HG03558 (cell line): Measurements from ENCODE around the gene PRSS50.

Experiments
- ATAC-seq: cut with Tn5 transposase; IDR thresholded peaks from one replicate; pipeline ENCODE4 v1.9.1; 2021; ENCODE audit warnings: moderate number of reproducible peaks; ENCODE audit not compliant: unreplicated experiment; ENCODE audit errors: extremely low read depth

Gene PRSS50

DNA sequence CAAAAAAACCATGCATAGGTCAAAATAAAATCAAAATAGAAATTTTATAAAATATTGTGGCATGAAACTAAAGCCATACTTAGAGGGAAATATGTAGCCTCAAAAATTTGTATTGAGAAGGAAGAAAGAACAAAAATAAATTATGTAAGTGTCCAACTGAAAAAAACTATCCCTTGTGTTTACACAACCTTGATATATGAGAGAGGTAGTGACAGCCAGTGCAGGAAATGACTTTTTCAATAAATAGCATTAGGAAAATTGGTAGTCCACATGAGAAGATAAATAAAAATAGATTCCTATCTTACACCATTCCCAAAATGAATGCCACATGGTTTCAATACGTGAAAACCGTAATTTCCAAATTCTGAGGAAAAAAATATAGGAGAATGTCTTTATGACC lies 13.2 kb upstream of the PRSS50 start:
- no peak for ATAC-seq

DNA sequence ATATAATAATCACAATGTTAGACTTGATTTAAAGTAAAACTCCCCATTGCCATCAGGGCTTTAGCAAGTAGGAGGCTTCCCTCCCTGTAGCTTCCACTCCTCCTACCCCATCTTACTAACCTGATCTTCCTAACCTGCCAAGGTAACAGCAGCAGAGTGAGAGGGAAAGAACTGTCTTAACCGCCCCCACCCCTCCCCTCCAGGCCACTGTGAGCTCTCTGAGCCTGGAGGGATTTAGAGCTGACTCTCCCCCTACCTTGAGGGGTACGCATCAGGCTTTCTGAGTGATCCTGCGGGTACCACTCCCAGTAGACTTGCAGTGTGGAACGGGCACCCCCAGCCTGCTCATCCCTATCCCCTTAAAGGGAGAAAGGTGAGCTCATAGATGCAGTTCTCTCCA lies 11.4 kb upstream of the PRSS50 start:
- no peak for ATAC-seq

- ATAC-seq, result no peak
Measured at GRCh38 chr3:46725621-46726314, 8.1 kb upstream of the PRSS50 start.

DNA sequence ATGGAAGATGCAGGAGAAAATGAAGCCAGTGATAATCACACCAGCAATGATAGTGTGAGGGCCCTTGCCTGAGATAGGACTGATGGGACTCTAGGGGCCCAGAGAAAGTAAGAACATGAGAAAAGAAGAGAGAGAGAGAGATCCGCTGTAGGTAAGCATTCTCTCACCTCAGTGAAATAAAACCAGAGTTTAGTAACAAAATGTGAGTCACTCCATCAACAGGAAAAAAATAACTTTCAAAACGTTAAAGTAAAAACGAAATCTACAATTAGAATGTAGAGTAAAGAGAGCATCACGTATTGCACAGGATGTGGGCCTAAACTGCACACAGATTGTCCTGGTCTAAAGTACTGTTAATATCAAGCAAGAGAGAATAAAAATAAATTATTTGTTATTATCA lies 6.8 kb upstream of the PRSS50 start:
- no peak for ATAC-seq

DNA sequence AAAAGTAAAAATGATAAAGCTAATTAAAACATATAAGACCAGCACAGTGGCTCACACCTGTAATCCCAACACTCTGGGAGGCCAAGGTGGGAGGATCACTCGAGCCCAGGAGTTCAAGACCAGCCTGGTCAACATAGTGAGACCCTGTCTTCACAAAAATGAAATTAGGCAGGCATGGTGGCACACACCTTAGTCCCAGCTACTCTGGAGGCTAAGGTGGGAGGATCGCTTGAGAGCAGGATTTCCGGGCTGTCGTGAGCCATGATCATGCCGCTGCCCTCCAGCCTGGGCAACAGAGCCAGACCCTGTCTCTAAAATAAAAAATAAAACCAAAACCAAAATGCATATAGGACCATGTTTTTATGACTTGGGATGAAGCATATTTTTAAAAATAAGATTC lies 4.8 kb upstream of the PRSS50 start:
- ATAC-seq, result no peak

- ATAC-seq, result no peak
Measured at GRCh38 chr3:46721009-46721408, 3.3 kb upstream of the PRSS50 start.

- no peak for ATAC-seq
Measured at GRCh38 chr3:46719735-46720271, 2.1 kb upstream of the PRSS50 start.

DNA sequence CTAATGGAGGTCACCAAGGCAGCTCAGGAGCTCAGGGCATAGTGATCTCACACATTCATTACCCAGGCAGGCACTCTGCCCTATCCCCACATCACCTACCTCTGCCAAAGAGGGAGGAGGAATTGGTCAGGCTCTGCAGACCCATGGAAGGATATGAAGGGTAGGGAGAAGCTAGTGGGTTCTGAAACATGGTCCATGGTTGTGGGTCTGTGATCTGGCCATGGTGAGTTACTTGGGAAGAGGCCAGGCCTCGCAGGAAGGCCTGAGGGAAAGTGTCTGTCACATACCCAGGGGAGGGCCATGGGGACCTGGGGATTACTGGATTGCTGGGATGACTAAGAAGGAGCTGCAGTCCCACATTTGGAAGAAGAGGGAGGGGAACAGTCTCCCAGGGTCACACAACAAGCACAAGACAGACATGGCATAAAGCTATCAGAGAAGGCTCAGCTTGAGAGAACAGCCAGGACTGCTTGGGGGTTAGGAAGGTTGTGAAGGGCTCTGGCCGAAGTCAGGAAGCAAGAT lies 1.4 kb upstream of the PRSS50 start:
- ATAC-seq, result no peak

GRCh38 chr3:46716461-46717441 lies 918 bp downstream of the PRSS50 start:
- ATAC-seq, result no peak

DNA sequence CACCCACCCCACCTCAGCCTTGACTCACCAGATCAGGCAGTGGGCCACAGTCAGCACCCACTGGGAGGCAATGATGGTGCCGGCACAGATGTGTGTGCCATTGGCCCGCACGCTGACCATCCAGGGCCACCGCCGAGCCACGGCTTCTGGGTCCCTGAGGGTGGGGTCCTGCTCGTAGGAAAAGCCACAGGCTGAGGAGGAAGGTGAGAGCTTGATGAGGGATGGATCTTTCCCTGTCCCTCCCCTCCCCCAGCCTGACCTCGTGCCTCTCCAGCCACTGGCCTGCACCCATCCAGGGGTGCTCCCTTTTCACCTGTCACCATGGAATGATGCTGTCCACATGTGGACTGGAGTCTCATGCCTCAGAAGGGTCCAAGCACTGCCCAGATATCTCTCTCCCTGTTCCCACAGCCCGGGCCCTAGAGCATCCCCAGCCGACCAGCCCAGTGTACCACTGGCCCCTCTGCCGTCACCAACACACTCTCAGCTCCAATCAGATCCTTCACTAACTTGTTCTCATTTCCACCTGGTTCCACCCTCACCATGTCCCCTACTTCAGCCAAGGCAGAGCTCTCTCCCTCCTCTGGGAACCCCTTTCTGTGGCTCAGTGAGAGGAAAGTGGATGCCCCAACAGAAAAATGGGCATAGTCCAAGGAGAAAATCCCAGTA lies 2.0 kb downstream of the PRSS50 start:
- no peak for ATAC-seq

GRCh38 chr3:46714728-46715506 lies 2.8 kb downstream of the PRSS50 start:
- no peak for ATAC-seq

DNA sequence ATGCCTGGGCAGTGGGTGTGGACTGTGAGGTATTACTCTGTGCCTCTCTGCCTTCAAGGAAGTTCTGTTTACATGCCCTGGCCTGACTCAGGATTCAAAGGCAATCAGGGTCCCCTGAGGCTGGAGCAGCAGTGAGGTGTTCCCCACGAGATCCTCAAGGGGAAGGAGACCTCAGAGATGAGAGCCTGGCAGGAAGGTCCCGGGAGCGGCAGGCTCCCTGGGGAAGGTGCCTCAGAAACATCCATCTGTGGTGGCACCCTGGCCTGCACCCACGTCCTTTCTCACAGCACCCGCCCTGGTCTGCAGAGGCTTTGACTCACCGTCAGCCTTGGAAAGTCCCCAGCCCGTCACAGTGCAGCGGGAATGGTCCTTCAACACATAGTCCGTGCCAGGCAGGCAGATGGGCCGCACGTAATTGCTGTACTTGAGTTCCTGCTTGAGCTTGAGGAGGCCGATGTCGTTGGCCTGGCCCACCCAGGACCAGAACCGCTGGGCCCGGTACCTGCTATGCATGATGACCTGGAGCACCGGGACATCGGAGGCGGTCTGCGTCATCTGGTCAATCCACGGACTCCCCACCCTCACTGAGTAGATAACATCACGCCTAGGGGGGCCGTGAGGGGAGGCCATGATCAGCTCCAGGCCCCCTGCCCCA lies 3.6 kb downstream of the PRSS50 start:
- no peak for ATAC-seq

GRCh38 chr3:46713050-46713897 lies 4.4 kb downstream of the PRSS50 start:
- ATAC-seq, result no peak

DNA sequence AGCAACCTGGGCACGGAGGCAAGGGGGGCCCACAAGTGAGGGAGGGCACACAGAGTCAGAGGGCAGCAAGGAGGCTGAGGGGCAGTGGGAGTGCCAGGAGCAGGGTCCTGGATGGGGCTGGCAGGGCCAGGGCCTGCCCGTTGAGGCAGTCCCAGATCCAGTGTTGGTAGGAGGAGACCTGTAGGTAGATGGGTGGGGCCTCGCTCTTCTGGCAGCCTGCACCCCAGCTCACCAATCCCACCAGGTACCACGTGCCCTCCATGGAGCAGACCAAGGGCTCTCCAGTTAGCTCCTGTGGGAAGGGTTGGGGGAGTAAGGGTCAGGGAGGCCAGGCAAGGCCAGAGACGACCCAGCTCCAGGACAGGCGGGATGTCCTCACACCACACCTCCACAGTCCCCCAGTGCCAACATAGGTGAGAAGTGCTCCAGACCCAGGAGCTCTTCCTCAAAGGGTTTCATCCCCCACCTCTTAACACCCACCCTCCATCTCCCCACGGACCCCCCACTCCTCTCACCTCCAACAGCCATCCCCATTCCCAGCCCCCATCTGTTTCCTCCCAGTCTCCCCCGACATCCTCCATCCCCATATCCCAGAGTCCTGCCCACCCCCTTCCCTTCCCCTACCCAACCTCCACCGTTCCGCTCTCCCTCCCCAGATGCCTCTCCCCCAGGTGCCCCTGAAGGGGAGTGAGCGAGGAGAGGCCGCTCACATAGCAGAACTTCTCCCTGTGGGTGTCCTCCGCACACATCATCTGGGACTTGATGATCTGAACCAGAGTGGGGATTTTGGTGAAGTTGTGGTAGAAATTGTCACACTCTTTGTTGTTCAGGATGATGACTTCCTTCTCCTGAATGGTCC lies 5.2 kb downstream of the PRSS50 start:
- ATAC-seq, result no peak

- ATAC-seq, result no peak
Measured at GRCh38 chr3:46711760-46712159, 5.9 kb downstream of the PRSS50 start.

GRCh38 chr3:46711305-46711704 lies 6.4 kb downstream of the PRSS50 start:
- ATAC-seq, result no peak

- no peak for ATAC-seq
Measured at GRCh38 chr3:46710671-46711295, 6.9 kb downstream of the PRSS50 start.
